HG02763 (cell line): ENCODE measurements around the gene ODF2.
"Not testable (repeated sequence)": the region's sequence is repeated elsewhere in the genome, so short reads cannot be mapped to it uniquely, and the experiment has no call there.

Source experiments
- ATAC-seq: cut with Tn5 transposase; IDR thresholded peaks from one replicate; pipeline ENCODE4 v1.9.1; 2021; ENCODE audit warnings: mild to moderate bottlenecking, moderate library complexity; ENCODE audit not compliant: unreplicated experiment

ODF2 gene

DNA sequence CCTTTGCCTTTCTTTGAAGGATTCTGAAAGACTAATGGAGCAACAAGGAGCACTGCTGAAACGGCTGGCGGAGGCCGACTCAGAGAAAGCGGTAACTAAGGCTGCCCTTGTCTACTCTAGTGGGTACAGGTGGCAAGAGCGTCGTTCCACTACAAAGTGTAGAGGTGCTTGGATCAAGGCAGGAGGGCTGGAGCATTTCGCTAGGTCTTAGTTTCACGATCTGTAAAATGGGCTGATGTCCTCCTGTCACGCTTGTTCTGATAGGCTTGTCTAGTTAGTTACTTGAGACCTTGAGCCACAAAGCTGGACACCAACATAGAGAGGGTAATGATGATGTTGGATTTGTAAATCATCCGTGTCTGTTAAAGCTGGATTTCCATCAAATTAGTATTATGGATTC lies 25.8 kb downstream of the ODF2 start:
- no peak for ATAC-seq

DNA sequence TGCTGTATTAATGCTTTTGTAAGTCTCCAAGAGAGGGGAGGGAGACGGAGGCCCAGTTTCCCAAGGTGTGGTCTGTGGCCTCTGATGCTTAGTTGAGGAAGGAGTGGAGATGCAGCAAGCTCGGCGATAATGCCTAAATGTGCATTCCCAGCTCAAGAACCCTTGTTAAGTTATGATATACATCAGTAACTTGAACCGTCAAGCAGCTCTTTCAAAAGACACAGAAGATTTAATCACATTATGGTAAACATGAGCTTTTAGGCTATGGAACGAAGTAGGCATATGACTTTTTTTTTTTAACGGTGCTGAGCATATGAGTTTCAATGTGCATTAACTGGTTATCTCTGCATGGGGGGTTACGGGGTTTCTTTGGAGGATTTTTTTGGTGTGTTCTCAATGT lies 26.4 kb downstream of the ODF2 start:
- no peak for ATAC-seq

DNA sequence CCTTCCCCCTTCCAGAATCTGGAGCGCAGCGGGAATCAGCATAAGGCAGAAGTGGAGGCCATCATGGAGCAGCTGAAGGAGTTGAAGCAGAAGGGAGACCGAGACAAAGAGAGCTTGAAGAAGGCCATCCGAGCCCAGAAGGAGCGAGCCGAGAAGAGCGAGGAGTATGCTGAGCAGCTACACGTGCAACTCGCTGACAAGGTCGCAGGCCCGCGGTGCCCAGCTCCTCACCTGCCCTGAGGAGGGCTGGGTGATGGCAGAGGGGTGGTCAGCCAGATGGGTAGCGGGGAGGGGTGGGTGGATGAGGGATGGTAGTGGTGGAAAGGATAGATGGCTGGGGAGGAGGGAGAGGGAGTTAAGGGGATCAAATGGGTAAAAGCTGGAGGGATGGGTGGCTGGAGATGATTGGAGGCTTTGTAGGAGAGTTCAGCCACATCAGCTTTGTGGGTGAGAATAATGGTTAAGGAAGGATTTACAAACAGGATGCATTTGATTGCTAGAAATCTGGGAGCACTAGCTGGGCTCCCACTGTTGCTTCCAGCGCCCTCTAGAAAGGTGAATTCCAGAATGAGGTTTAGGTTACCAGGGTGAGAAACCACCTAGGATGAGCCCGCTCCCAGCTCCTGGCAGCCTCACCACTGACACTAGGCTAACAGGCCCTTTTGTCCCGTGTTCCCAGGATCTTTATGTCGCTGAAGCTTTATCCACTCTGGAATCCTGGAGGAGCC lies 29.0 kb downstream of the ODF2 start:
- no peak for ATAC-seq

DNA sequence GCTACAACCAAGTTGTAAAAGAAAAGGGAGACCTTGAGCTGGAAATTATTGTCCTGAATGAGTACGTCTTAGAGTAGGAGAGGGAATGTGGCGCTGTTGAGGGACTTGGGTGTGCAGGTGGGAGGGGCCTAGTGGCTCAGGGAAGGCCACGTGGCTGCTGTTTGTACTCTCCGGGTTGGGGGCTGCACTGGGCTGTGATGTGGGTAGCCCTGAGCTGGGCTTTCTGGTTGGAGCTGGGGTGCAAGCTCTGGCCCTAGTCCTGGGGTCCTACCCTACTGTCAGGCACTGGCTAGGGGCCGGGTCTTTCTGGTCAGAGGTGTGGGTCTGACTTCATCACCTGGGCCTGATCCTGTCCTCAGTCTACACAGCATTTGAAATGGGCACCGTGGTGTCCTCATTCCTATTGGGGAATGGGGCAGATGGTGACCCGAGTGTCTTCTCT lies 29.6 kb downstream of the ODF2 start:
- no peak for ATAC-seq

DNA sequence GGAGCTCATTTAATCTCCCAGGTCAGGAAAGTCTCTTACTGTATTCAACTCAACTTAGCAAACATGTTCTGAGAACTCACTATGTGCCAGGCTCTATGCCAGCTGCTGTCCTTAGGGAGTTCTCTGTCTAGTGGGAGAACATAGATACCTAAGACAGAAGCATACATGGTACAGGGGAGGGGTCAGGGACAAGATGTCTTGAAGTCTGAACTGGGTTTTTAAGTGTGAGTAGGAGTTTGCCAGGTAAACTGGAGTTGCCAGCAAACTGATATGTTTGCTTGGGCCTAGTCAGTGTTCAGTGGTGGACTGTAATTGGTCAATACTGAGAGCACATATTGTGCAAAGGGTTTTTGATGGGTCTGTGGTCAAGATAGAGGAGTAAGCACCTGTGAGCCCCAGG lies 30.4 kb downstream of the ODF2 start:
- ATAC-seq: no peak

- no peak for ATAC-seq
Observed at GRCh38 chr9:128493424-128493823, 37.6 kb downstream of the ODF2 start.

DNA sequence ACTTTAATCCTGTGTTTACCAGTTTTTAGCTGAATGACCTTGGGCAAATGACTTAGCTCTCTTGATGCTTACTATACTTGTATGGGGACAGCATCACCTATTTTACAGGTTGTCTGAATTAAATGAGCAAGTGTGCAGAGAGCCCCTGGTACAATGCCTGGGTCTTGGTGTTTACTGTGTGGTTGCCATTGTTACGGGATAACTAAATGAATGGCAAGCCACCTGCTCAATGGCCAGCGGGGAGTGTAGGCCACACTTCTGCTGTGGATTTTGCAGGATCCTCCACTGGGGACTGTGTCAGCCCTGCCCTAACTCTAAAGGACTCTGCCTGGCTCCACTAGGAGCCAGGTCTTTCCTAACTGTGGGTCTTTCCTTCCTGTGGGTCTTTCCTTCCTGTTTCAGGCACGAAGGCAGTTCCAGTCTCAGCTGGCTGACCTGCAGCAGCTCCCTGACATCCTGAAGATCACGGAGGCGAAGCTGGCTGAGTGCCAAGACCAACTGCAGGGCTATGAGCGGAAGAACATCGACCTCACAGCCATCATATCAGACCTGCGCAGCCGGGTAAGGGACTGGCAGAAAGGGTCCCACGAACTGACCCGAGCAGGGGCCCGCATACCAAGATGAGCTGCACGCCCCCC lies 38.4 kb downstream of the ODF2 start:
- no peak for ATAC-seq

- no peak for ATAC-seq
Observed at GRCh38 chr9:128494746-128495129, 38.9 kb downstream of the ODF2 start.

DNA sequence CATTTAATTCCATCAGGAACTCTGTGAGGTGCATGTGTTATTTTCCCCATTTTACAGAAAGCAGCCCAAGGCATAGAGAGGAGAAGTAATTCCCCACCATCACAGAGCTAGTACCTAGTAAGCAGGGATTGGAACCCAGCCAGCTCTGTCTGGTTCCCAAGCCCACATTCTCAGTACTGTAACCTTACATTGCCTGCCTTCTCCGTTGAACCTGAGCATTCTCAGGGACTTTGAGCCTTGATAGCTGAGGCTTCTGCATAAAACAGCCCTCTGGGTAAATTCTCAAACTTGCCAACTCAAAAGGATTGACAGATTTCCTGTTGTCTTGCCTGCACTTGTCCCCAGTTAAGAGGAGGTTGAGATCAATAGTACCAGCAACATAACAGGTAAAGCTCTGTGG lies 39.5 kb downstream of the ODF2 start:
- ATAC-seq: no peak

- no peak for ATAC-seq
Observed at GRCh38 chr9:128495804-128496417, 40.1 kb downstream of the ODF2 start.

GRCh38 chr9:128497824-128498610 lies 42.2 kb downstream of the ODF2 start:
- no peak for ATAC-seq

DNA sequence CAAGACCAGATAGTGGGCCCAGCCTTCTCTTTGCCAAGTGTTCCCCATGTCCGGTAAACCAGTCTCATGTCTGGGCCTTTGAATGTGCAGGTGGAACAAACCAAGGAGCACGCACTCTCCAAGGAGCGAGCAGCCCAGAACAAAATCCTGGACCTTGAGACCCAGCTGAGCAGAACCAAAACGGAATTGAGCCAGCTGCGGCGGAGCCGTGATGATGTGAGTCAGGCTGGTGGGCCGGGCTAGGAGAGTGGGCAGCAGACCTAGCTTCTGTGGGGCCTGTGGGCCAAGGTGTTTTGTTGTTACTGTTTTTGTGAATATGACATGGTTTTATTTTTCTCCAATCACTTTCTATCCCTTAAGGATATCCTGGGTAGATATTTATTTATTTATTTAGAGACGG lies 43.1 kb downstream of the ODF2 start:
- ATAC-seq: no peak

DNA sequence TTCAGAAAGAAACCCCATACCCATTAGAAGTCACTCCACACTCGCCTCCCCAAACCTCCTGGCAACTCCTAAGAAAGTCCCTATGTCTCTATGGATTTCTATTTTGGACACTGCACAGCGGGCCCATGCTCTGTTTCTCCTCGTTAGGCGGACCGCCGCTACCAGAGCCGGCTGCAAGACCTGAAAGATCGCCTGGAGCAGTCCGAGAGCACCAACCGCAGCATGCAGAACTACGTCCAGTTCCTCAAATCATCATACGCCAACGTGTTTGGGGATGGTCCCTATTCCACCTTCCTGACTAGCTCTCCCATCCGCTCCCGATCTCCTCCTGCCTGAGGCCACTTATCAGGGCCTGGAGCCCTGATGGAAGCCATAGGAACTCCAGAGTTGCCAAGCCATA lies 44.1 kb downstream of the ODF2 start:
- ATAC-seq: no peak

GRCh38 chr9:128503415-128503825 lies 47.6 kb downstream of the ODF2 start:
- ATAC-seq: not testable (repeated sequence)

DNA sequence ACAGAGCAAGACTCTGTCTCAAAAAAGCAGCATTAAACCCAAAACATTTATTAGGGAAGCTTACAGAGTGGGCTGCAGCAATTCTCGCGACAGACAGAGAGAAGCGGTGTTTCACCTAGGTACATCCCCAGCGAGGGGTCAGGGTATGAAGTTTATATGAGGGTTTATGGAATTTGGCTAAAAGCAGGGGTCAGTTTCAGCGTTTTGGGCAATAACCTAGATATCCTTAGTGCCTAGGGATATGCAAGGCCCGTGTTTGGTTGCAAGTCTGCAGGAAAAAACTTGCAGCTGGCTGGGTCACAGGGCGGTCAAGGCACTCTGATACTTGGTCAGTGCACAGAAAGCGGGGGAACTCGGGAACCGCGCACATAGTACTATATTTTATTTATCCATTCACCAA lies 48.1 kb downstream of the ODF2 start:
- no peak for ATAC-seq

GRCh38 chr9:128504485-128505413 lies 48.9 kb downstream of the ODF2 start, which contains the start of gene GLE1:
Gene GLE1, plus strand, starts transcription at chr9:128504719. Its CDS starts 87 bp downstream, at chr9:128504806.
- ATAC-seq: peak; percentile 83

GRCh38 chr9:128505414-128505765 lies 49.6 kb downstream of the ODF2 start:
- ATAC-seq: no peak

DNA sequence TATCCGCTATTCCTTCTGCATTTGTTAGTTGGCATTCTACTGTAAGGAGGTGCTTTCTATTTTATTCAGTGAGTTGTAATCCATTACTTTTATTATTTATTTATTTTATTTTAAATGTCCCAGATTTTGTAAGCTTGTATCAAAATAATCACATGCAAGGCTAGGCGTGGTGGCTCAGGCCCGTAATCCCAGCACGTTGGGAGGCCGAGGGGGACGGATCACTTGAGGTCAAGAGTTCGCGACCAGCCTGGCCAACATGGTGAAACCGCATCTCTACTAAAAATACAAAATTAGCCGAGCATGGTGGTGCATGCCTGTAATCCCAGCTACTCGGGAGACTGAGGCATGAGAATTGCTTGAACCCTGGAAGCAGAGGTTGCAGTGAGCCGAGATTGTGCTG lies 50.1 kb downstream of the ODF2 start:
- not testable (repeated sequence) for ATAC-seq

DNA sequence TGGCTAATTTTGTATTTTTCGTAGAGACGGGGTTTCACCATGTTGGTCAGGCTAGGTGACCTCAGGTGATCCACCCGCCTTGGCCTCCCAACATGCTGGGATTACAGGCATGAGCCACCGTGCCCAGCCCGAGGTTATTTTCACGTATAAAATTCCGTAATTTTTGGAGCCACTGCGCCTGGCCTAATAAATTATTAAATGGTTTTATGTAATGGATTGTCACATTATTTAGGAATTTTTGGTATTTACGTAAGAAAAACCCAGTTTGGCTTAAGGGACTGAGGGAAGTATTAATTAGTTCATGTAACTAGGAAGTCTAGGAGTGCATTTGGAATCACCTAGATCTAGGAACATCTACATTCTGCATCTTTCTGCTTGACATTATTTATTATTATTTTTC lies 57.0 kb downstream of the ODF2 start:
- ATAC-seq: no peak

DNA sequence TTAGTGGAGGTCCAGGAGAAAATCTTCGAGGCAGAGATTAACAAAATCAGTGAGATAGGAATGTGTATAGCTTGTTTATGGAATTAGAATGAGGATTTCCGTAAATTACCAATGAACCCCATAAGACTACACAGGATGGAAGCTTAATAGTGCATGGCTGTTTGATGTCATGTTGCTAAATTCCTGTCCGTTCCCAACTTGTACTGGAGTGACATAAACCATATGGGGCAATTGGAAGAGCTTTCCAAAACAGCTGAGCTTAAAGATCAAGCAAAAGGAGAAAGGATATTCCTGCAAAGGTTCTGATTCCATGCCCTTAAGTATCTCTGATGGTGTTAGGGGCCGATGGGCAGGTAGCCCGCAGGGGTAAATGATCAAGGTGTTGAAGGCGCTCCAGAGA lies 66.2 kb downstream of the ODF2 start:
- ATAC-seq: no peak
